ENCODE data around the gene STK4.

- no peak for TF ChIP-seq CTCF (conservative IDR thresholded peaks at IDR 0.05)
- no peak for TF ChIP-seq EZH2 (IDR thresholded peaks at IDR 0.05; ENCODE audit: low read depth)
Measured at GRCh38 chr20:45085289-45085688, 119.0 kb downstream of the STK4 start.
